GM18907 (cell line): Measurements from ENCODE around the gene ZNF786.
"Not testable (repeated sequence)": the region's sequence is repeated elsewhere in the genome, so short reads cannot be mapped to it uniquely, and the experiment has no call there.

Experiments used
- ATAC-seq: cut with Tn5 transposase; IDR thresholded peaks from one replicate; pipeline ENCODE4 v1.9.1; 2021; ENCODE audit warnings: mild to moderate bottlenecking, moderate library complexity; ENCODE audit not compliant: unreplicated experiment

ZNF786 gene

DNA sequence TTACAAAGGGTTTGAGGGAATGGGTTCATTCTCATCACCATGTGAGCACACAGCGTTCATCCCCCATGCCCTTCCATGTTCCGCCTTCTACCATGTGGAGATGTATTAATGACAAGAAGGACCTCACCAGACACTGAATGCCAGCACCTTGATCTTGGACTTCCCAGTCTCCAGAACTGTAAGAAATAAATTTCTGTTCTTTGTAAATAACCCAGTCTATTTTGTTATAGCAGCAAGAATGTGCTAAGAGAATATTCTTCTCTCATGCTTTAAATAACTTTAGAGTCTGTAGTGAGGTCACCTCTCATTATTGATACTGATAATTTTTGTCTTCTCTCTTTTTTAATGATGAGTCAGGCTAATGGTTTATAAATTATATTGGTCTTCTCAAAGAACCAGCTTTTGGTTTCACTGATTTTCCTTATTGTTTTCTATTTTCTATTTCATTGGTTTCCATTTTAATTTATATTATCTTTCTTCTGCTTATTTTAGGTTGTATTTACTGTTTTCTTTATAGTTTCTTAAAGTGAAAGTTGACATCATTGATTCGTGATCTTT, 59.1 kb downstream of the ZNF786 start:
- ATAC-seq = no peak

DNA sequence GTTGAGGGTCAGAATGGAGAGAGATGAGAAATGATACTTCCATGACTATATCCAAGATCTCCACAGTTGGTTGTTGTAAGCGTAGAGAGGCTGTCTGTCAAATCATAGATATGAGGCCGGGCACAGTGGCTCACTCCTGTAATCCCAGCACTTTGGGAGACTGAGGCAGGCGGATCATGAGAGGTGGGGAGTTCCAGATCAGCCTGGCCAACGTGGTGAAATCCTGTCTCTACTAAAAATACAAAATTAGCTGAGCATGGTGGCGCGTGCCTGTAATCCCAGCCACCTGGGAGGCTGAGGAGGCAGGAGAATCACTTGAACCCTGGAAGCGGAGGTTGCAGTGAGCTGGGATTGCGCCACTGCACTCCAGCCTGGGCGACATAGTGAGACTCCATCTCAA, 60.1 kb downstream of the ZNF786 start:
- ATAC-seq = not testable (repeated sequence)

DNA sequence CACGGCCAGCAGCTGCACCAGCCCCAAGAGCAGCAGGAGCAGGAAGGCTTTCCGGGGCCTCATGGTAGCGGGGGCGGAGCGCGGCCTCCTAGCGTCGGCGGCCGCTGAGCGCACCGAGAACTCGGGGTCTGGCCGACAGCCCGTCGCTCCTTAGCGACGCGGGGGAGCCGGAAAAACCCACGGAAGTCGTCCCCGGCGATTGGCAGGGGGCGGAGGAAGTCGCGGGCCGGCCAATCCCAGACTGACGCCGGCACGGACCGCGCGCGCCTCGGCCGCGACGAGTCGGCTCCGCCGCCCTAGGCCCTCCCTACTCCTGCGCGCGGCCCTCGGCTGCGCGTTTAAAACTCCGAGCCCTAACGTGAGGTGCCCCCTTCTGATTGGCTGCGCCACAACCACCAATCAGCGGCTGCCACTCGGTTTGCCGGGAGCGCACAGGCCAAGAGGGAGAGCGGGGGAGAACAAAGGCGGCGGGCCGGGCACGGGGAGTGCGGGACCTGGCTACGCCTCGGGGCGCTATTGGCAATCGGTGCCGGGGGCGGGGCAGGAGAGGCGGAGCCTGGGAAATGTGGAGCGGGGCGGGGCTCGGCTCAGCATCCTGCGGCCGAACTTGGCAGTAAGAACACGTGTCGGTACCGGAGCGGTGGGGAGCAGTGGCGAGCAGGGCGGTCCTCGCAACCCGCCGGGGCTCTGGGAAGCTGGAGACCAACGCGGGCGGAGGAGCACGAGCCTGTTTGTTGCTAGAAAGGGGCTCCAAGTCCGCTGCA, 62.0 kb downstream of the ZNF786 start, which contains the start of gene PDIA4:
PDIA4 (minus strand) TSS at position 160 of the 764 bp plus-strand sequence; CDS start at position 63, 97 bp downstream.
- peak; percentile 93 for ATAC-seq

DNA sequence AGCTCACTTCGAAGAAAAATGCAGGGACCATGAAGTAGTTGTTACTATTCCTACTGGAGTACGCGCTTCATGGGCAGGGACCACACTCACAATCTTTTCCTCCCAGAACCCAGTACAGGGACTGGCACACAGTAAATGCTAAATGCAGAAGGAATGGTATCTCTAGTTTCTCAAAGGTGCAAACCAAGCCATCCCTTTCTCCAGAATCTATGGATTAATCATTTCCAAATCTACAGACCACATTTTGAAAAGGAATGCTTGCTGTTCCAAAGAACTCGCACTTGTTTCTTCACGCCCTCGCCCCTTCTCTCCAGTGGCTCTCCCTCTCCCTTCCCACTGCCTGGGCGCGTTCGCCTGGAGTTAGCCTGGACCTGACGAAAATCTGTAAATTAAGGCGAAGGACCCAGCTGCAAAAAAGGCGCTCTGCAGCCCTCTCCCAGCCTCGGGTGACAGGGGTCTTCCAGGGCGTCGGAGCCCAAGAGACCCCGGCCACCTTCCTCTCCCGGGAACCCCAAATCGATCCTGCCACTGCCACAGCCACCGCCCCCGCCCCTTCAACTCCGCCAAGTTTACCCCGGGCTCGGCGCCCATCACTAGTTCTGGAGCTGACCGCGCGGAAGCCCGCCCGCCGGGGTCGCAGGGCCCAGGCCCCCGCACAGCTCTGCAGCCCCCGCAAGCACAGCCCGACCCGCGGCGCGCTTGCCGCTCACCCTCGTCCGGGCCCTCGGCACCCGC, 62.7 kb downstream of the ZNF786 start:
- ATAC-seq = no peak

DNA sequence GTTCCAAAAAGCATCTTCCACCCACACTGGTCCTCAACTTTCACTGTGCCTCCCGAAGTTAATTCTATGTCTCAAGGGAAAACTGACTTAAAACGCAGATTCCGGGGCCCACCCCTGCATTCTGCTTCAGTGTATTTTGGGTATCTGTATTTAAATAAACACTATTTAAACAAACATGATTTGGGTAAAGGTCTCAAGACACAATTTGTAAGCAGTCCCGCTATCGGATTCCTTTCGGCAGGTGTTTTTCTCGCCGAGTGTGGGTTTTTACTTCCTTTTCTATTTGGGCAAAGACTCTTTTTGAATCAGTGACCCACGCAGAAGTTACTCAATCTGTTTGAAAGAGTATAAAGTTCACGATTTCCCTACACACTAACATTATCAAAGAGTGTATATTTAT, 63.5 kb downstream of the ZNF786 start:
- no peak for ATAC-seq

DNA sequence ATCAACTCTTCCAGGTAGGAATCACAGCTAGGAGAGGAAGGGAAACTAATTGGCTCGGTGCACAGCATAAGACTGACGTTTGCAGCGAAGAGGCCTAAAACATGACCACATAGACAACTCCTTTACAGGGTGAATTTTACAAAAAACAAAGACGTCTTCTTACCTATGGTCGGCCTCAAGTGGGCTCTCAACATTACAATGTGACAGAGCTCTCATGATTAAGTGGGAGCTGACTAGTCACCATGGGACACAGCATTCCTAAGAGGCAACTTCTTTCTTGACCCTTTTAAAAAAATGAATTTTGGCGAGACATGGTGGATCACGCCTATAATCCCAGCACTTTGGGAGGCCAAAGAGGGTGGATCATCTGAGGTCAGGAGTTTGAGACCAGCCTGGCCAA, 66.9 kb downstream of the ZNF786 start:
- no peak for ATAC-seq

DNA sequence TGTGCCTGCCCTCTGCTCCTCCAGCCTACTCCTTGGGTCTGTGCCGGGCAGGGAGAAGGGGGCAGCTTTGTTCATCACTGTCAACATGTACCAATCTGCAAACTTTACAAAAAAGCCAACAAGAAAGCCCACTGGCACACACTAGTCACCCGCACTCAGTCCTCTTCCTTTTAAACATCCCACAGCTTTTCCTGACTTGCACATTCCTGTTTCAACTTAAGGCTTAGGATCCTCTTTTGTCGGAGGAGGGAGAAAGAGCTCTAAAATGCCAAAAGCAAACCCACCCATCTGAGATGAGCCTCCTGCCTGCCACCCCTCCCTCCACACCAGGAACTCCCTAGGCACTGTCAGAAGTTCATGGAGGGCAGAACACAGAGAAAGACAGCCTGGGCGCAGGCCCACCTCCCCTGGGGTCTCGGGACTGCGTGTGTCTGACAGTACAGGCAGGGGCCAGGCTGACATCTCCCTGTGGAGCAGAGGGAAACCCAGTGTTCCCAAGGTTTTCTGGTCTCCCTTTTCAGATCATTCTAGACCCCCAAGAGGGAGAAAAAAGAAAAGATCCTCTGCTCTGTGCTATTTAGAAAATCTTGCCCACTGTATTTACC, 67.7 kb downstream of the ZNF786 start:
- no peak for ATAC-seq

DNA sequence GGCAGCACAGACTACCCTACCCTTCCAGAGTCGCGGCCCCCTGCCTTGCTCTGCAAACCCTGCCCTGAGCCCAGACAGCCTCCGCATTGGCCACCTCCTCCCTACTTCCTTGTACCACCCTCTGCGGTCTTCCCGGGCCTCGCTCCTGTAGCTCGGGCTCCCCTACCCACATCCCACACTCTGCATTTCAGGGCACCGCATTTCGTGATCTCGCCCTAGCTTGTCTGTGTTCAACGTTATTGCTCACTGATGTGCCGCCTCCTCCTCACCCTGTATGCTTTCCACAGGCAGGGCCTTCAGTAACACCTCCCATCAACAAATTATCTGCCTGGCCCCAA, 68.8 kb downstream of the ZNF786 start:
- ATAC-seq = no peak

DNA sequence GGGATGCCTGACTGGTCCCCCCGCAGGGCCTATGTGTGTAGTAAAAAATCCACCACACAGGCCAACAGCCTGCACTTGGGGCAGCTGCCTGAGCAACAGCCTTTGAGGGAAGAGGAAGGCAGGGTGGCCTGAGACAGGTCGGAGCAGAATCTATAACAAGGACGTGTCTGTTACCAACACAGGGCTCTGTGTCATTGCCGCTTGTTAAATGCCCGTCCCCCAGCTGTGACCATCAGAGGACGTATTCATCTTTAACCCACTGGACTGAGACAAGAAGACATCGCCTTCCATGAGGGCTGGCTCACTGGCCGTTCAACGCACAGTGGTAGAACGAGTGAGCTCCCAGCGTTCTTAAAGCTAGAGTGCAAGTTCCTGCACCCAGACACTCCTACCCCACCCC, 70.0 kb downstream of the ZNF786 start:
- no peak for ATAC-seq
